Measurements from ENCODE around the gene PSMB1.
A peak's percentile ranks its signal among the peaks of the same experiment; 100 is the strongest.

Gene PSMB1

DNA sequence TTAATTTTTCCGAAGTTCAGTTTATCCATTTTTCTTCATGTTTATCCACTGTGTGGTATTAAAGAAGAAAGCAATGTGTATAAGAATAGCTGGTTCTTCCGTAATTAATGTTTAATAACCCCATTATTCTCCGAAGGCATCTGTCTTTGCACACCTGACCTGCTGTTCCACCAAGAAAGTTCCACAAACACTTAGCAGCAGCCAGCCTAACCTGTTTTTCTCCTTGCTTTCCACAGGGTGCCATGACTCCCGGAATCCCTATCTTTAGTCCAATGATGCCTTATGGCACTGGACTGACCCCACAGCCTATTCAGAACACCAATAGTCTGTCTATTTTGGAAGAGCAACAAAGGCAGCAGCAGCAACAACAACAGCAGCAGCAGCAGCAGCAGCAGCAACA lies 8.4 kb upstream of the PSMB1 start:
- Histone ChIP-seq H3K27ac (ENCODE audit: low read depth, low read length) (no peak overlapping the region), H3K36me3 (ENCODE audit: control insufficient read depth, insufficient read depth, low read length) (peaks cover 15% of the 10 kb centered on the region), H3K27me3 (ENCODE audit: control insufficient read depth, insufficient read depth, low read length) (no peaks in the 10 kb centered on the region), H3K4me3 (ENCODE audit: low read length) (no peak overlapping the region), H3K9ac (ENCODE audit: low read length) (no peak overlapping the region), H3K4me1 (ENCODE audit: control insufficient read depth, insufficient read depth, low read length) (no peaks in the 10 kb centered on the region)

DNA sequence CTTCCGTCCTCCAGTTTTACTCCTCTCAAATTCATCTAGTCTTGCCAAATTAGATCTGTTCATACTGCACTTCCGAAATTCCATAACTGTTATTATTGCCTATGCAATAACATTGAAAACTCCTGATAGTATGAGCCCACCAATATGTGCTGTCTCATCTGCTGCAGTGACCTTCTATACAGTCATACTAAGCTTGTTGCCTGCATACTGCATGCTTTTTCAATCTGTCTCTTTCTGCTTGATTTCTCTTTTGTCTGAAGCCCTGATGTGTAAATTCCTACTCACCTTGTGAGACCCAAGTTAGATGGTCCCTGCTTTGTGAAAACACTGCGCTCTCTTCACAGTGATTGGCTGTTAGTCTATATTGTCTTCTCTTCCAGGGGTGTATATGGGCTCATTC lies 2.2 kb upstream of the PSMB1 start:
- no peak overlapping the region for H3K27ac ChIP-seq (ENCODE audit: low read depth, low read length)
- no peak overlapping the region for H3K9ac ChIP-seq (ENCODE audit: low read length)

DNA sequence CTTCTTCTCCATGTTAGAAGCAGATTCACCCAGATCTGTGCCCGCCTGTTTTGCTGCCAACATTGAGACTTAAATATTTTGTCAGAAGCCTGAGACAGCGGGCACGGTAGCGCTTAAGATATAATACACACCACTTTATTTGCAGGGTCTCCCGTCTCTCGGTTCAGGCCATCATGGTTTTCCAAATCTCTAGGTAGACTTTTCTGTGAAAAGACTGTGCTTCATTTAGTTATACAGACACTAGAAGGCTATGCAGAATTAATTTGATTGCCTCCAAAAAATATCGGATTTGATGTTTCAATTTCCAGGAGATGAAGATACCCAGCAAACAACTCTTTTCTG lies 1.7 kb upstream of the PSMB1 start:
- no peaks in the 10 kb centered on the region for H3K27me3 ChIP-seq (ENCODE audit: control insufficient read depth, insufficient read depth, low read length)
- peak overlapping the region; percentile 81 for H3K9ac ChIP-seq (ENCODE audit: low read length)
- peak overlapping the region; percentile 85 for H3K27ac ChIP-seq (ENCODE audit: low read depth, low read length)
- H3K4me3 ChIP-seq (ENCODE audit: low read length): peak overlapping the region; percentile 98
- peaks cover 13% of the 10 kb centered on the region for H3K4me1 ChIP-seq (ENCODE audit: control insufficient read depth, insufficient read depth, low read length)
- H3K36me3 ChIP-seq (ENCODE audit: control insufficient read depth, insufficient read depth, low read length): no peaks in the 10 kb centered on the region

More for the DNA sequence above, 2.2 kb upstream of the PSMB1 start:
- Histone ChIP-seq H3K4me3 (ENCODE audit: low read length) (peak overlapping the region; percentile 98), H3K27me3 (ENCODE audit: control insufficient read depth, insufficient read depth, low read length) (no peaks in the 10 kb centered on the region), H3K4me1 (ENCODE audit: control insufficient read depth, insufficient read depth, low read length) (peaks cover 13% of the 10 kb centered on the region), H3K36me3 (ENCODE audit: control insufficient read depth, insufficient read depth, low read length) (no peaks in the 10 kb centered on the region)

DNA sequence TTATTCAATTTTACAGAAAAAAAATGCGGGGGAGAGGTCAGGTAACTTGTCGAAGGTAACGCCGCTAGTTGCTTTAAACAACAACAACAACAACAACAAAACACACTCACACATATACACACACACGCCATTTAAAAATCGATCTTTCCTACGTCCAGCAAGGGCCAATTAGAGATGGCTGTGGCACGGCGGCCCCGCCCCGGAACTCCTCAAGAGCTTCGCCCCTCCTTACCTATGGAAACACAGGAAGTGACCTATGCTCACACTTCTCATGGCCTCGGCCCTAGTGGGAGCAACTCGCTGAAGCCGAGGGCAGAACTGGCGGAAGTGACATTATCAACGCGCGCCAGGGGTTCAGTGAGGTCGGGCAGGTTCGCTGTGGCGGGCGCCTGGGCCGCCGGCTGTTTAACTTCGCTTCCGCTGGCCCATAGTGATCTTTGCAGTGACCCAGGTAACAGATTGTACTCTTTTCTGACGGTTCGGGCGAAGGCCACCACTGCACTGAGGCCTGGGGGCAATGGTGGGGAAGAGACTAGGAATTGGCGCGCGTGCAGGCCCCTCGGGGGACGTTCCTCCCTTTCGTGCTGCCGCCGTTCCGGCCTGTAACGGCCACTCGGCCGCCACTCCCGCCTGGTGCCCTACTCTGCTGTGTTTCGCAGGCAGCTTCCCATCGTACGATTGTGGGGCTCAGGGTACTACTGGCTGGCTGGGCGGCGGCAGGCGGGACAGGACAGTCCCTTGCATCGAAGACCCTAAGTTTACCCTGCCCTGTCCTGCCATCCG lies 1.1 kb upstream of the PSMB1 start, which contains the start of gene TBP:
Gene TBP (plus strand): TSS at position 357 of the 783 bp plus-strand sequence. CDS start 2,661 bp downstream, outside the sequence.
- no peaks in the 10 kb centered on the region for H3K27me3 ChIP-seq (ENCODE audit: control insufficient read depth, insufficient read depth, low read length)
- peak within 1 kb of the TSS; percentile 98 for H3K4me3 ChIP-seq (ENCODE audit: low read length)
- H3K4me1 ChIP-seq (ENCODE audit: control insufficient read depth, insufficient read depth, low read length): peaks cover 13% of the 10 kb centered on the region
- H3K27ac ChIP-seq (ENCODE audit: low read depth, low read length): peak within 1 kb of the TSS; percentile 94
- H3K9ac ChIP-seq (ENCODE audit: low read length): peak within 1 kb of the TSS; percentile 81
- H3K36me3 ChIP-seq (ENCODE audit: control insufficient read depth, insufficient read depth, low read length): no peaks in the 10 kb centered on the region

DNA sequence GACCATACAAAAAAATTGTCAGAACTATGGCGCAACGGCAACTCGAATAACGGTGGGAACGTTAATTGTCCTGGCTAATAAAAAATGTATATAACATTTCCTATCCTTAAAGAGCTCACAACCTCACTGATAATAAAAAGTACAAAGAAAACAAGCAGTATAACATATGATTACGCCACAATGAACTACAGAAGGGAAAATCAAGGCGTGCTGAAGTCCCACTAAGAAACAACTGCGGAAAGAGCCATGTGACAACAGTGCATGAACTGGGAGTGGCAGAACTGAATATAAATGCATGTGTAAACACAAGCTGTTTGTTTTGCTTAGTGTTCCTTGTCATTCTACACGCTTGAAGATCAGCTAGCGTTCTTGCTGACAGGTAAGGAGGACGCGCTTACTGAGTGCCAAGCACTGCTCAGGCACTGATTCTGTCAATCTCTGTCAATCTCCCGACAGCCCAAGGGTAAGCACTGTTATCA lies 466 bp upstream of the PSMB1 start:
- Histone ChIP-seq H3K27me3 (ENCODE audit: control insufficient read depth, insufficient read depth, low read length) (no peaks in the 10 kb centered on the region), H3K4me3 (ENCODE audit: low read length) (peak overlapping the region; percentile 93), H3K27ac (ENCODE audit: low read depth, low read length) (peak overlapping the region; percentile 94), H3K36me3 (ENCODE audit: control insufficient read depth, insufficient read depth, low read length) (peaks cover under 1% of the 10 kb centered on the region), H3K9ac (ENCODE audit: low read length) (no peak overlapping the region), H3K4me1 (ENCODE audit: control insufficient read depth, insufficient read depth, low read length) (peaks cover 13% of the 10 kb centered on the region)

DNA sequence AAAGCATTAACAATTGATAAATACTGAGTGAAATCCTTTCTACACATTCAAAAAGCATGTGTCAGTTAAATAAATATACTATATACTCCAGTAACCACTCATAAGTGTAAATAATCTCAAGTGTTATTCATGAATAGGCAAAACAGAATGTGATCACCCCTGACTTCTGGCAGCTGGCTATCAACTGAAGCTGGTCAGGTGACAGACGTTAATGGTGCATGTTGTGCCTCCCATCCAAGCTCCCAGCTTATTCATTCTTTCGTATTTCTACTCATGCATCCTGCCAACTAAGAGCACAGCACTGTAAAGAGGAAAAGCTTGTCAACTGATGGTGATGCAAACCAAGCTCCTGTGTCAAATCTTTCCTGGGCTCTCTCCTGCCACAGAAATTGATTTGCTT lies 7.7 kb downstream of the PSMB1 start:
- Histone ChIP-seq H3K27me3 (ENCODE audit: control insufficient read depth, insufficient read depth, low read length) (no peaks in the 10 kb centered on the region), H3K36me3 (ENCODE audit: control insufficient read depth, insufficient read depth, low read length) (peaks cover 35% of the 10 kb centered on the region), H3K4me1 (ENCODE audit: control insufficient read depth, insufficient read depth, low read length) (no peaks in the 10 kb centered on the region), H3K9ac (ENCODE audit: low read length) (no peak overlapping the region), H3K4me3 (ENCODE audit: low read length) (no peak overlapping the region), H3K27ac (ENCODE audit: low read depth, low read length) (no peak overlapping the region)

DNA sequence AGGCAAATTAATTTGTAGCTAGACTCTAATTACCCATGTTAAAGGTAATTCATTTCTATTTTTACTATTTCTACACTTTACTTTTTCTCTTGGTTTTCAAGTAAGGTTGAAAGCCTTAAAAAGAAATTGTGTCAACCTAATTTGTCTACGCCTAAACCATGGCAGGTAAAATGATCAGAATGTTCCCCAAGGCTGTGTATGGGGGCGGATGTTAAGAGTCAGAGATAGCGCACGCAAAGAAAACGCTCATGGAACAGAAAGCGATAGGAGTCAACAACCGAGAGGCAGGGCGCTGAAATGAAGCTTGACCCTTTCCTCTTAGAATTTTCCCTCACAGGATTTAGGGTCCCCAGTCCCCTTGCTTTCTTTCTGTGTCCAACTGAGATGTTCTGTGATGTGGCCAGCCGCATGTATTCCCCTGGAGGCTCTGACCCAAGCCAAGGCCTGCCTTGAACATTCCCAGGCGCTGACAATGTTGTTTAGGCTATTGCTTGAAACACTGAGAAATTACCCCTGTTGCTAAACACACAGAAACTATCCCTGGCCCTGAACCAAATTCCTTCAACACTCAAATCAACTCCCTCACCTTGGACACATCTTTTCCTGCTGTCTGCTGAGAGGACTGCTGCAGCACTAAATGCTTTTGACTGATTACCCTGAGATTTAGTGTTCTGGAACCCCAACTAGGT lies 10.9 kb downstream of the PSMB1 start:
- Histone ChIP-seq H3K27ac (ENCODE audit: low read depth, low read length) (no peak overlapping the region), H3K36me3 (ENCODE audit: control insufficient read depth, insufficient read depth, low read length) (peaks cover 41% of the 10 kb centered on the region), H3K27me3 (ENCODE audit: control insufficient read depth, insufficient read depth, low read length) (no peaks in the 10 kb centered on the region), H3K4me1 (ENCODE audit: control insufficient read depth, insufficient read depth, low read length) (no peaks in the 10 kb centered on the region), H3K9ac (ENCODE audit: low read length) (no peak overlapping the region), H3K4me3 (ENCODE audit: low read length) (no peak overlapping the region)

DNA sequence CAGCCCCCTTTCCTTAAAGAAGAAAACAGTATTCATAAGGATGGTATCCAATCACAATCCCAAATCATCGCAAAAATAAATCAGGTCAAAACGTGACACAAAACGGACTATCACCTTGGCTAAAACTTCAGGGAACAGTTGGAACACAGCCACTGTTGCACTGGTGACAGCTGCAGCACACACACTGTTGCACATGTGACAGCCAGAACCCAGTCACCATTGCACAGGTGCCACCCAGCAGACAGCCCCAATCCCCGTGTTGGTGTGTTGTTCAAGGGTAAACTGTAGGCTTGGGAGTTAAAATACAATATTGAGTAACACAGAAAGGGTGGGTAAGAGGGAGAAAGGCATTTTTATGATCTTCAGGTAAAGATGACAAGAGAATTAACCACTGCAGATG lies 15.8 kb downstream of the PSMB1 start:
- H3K4me3 ChIP-seq (ENCODE audit: low read length): no peak overlapping the region
- H3K27ac ChIP-seq (ENCODE audit: low read depth, low read length): no peak overlapping the region
- H3K36me3 ChIP-seq (ENCODE audit: control insufficient read depth, insufficient read depth, low read length): peaks cover 32% of the 10 kb centered on the region

DNA sequence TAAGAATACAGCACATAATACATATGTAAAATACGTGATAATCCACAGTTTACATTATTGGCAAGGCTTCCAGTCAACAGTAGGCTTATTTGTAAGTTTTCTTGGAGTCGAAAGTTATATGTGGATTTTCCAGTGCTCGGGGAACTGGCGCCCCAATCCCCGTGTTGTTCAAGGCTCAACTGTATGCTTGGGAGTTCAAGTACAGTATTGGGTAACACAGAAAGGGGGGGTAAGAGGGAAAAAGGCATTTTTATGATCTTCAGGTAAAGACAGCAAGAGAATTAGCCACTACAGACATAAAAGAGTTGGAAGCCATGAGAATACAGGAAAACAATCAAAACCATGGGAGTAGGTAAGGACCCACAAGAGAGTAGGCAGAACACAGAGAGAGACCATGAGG lies 16.4 kb downstream of the PSMB1 start:
- Histone ChIP-seq H3K4me3 (ENCODE audit: low read length) (no peak overlapping the region), H3K4me1 (ENCODE audit: control insufficient read depth, insufficient read depth, low read length) (no peaks in the 10 kb centered on the region), H3K36me3 (ENCODE audit: control insufficient read depth, insufficient read depth, low read length) (peaks cover 28% of the 10 kb centered on the region), H3K27me3 (ENCODE audit: control insufficient read depth, insufficient read depth, low read length) (no peaks in the 10 kb centered on the region), H3K27ac (ENCODE audit: low read depth, low read length) (no peak overlapping the region), H3K9ac (ENCODE audit: low read length) (no peak overlapping the region)

More for the DNA sequence above, 15.8 kb downstream of the PSMB1 start:
- H3K4me1 ChIP-seq (ENCODE audit: control insufficient read depth, insufficient read depth, low read length): no peaks in the 10 kb centered on the region
- no peak overlapping the region for H3K9ac ChIP-seq (ENCODE audit: low read length)
- no peaks in the 10 kb centered on the region for H3K27me3 ChIP-seq (ENCODE audit: control insufficient read depth, insufficient read depth, low read length)

DNA sequence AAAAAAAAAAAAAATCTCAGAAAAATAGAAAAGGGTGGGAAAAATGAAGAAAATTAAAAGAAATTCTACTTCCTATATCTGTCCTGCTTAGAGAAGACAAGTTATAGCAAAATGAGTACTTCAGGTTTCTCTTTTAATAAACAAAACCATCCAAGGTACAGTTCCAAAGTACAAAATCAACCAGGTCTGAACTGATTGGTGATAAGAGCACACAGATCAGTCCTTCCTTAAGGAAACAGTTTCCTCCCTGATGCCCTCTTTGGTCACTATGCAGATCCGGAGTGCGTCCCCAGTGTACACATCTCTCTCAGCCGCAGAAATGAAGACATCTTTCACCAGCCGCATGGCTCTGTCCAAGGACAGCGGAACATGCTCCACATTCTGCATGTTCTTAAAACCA lies 18.1 kb downstream of the PSMB1 start:
- peaks cover 24% of the 10 kb centered on the region for H3K36me3 ChIP-seq (ENCODE audit: control insufficient read depth, insufficient read depth, low read length)
- H3K4me1 ChIP-seq (ENCODE audit: control insufficient read depth, insufficient read depth, low read length): no peaks in the 10 kb centered on the region
- no peaks in the 10 kb centered on the region for H3K27me3 ChIP-seq (ENCODE audit: control insufficient read depth, insufficient read depth, low read length)
- no peak overlapping the region for H3K4me3 ChIP-seq (ENCODE audit: low read length)
- no peak overlapping the region for H3K9ac ChIP-seq (ENCODE audit: low read length)
- no peak overlapping the region for H3K27ac ChIP-seq (ENCODE audit: low read depth, low read length)

DNA sequence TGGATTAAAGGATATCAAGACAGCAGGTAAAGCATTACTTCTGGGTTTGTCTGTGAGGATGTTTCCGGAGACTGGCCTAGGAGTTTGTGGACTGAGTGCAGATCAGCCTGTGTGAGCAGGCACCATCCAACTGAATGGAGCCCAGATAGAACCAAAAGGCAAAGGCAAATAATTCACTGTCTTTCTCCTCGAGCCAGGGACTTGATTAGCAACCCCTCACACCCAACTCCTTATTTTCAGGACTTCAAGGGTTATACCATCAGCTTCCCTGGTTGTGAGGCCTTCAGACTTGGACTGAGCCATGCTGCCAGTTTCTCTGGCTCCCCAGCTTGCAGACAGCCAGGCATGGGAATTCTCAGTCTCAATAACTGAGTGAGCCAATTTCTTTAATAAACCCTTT lies 19.3 kb downstream of the PSMB1 start:
- Histone ChIP-seq H3K4me3 (ENCODE audit: low read length) (no peak overlapping the region), H3K4me1 (ENCODE audit: control insufficient read depth, insufficient read depth, low read length) (no peaks in the 10 kb centered on the region), H3K9ac (ENCODE audit: low read length) (no peak overlapping the region), H3K36me3 (ENCODE audit: control insufficient read depth, insufficient read depth, low read length) (peaks cover 23% of the 10 kb centered on the region), H3K27me3 (ENCODE audit: control insufficient read depth, insufficient read depth, low read length) (no peaks in the 10 kb centered on the region), H3K27ac (ENCODE audit: low read depth, low read length) (no peak overlapping the region)

DNA sequence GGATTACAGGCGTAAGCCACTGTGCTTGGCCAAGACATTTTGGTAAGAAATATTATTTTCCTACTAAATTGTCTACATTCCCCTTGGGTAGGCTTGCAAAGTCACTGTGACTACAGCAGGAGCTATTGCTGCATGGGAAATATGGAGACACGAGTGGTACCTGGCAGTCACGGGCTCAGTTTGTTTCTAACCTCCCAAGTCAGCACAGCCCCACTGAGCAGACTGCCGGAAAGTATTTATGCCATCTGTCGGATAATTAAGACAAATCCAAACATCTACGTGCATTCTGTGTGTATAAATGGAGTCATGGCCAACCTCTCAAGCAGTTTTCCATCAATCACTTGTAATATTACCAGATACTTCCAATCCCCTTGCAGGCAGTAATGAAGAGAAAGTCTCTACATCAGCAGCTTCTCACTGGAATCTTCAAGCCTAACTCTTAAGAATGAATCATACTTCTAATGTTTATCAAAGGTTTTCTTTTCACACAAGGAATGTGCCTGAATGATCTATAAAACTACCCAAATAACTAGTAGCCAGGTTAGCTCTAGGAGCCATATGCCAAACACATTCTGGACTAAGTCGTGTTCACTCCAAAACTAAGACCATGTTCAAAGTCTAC lies 20.1 kb downstream of the PSMB1 start:
- Histone ChIP-seq H3K27ac (ENCODE audit: low read depth, low read length) (no peak overlapping the region), H3K9ac (ENCODE audit: low read length) (no peak overlapping the region), H3K27me3 (ENCODE audit: control insufficient read depth, insufficient read depth, low read length) (no peaks in the 10 kb centered on the region), H3K4me3 (ENCODE audit: low read length) (no peak overlapping the region), H3K4me1 (ENCODE audit: control insufficient read depth, insufficient read depth, low read length) (no peaks in the 10 kb centered on the region), H3K36me3 (ENCODE audit: control insufficient read depth, insufficient read depth, low read length) (peaks cover 21% of the 10 kb centered on the region)

Data from rectal smooth muscle tissue (tissue), 1 donor.